Measurements from ENCODE around the gene PALS1.

The PALS1 gene

DNA sequence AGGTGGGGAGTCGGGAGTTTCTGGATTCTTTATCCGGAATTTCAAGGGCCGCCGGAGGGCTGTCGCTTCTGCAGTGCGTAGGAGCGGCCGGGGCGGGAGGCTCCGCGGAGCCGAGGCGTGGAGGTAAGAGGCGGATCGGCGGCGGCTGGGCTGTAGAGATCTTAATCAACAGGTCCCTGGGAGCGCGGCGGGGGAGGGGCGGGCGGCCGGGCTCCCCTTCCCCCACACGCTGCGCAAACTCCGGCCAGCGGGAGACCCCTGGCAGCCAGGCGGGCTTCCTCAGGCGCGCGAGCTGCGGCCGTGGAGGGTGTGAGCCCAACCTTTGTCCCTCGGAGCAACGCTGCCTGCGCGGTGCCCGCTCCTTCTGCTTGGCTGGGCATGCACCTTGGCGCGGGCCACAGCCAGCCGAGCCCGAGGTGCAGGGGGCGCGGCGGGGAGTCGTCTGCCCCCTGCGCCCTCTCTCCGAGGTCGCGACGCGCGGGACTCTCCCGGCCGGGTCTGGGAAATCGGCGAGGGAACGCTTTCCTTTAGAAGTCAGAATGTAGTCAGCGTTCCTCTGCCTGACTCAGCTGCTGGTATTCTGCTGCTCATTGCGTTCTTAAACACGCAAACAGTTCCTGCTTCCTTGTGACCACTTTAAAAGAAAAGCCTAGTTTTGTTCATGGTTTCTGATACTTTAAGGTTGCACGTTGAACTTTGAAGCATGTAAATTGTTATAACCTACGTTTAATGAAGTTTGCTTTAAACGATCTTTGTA, at the start of gene PALS1:
PALS1 (plus strand) TSS at position 25 of the 757 bp plus-strand sequence. CDS start 37,736 bp downstream, outside the sequence.
- peak; percentile 11 for DNase-seq

DNA sequence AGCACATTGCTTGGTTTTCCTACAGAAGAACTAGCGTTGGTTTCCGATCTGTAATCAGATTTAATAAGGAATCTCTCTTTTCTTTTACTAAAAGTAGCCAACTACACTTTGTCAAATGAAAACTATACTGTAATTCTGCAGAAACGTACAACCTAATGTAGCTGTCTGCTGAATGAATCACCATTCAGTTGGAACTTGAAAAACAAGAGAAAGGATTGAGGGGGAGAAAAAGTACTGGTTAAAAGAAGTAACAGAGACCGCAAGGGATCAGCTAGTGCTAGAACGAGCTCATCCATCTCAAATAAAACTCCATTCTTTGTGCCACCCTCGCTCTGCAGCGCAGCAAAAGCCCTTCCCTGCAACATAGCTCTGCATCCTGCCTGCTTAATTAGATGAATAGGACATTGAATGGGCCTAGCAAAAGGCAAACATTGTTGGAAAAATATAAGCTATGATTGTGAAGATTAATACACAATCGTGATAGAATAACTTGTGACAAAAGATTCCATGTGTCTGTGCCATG, 49.4 kb upstream of the PALS1 start:
- no peak for DNase-seq

DNA sequence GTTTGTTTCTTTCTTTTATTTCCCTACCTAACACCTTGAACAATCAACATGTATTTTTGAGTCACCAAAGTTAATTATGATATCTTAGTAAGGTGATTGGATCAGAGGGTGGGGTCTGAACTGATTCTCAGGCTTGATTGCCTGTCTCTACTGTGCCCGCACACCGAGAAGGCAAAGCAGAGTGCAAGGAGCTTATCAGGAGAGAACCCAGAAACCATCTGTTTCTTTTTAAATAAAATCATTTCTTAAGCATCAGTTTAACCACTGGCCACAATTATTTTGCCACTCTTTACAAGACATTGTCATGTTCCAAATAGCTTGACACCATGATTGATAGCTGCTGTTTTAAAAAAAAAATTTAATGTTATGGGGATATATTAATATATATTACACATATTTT, 48.9 kb upstream of the PALS1 start:
- no peak for DNase-seq

DNA sequence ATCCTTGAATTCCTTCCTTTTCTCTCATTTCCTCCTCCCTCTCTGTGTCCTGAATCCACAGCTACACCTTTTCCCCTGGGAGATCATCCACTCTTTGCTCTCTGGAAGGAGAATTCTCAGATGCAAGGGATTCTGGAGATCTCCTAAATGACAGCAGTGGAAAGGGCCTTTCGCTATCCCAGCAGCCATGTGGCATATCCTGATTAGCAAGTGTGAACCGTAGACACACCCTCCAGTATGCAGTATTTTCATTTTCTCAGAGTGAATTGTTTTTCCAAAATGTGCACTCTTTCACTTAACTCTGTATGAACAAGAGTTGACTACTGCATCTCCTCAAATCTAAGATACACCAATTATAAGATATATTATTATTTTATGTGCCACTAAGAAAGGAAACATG, 46.0 kb upstream of the PALS1 start:
- DNase-seq, result no peak

DNA sequence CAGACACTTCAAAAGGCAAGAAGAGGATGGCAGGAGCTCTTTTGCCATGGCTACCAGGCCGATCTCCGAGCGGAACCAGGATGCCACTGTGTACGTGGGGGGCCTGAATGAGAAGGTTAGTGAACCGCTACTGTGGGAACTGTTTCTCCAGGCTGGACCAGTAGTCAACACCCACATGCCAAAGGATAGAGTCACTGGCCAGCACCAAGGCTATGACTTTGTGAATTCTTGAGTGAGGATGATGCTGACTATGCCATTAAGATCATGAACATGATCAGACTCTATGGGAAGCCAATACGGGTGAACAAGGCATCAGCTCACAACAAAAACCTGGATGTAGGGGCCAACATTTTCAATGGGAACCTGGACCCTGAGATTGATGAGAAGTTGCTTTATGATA, 42.2 kb upstream of the PALS1 start:
- no peak for DNase-seq

DNA sequence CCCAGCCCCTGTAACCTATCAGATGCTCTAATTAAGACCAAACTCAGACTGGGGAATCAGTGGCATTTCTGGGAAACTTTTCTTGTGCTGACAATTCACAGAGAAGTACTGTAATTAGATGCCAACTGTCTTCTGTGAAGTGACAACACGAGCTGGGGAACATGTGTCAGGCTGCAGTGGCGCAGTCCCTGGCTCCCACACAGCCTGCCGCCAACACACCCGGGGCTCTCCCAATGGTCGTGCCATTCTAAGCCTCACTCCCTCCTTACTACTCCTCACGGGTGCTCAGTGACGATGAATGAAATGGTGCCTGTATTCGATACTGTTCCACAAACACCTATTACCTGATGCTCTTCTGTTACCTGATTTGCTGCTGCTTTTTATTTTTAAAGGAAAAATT, 33.4 kb upstream of the PALS1 start:
- no peak for DNase-seq

DNA sequence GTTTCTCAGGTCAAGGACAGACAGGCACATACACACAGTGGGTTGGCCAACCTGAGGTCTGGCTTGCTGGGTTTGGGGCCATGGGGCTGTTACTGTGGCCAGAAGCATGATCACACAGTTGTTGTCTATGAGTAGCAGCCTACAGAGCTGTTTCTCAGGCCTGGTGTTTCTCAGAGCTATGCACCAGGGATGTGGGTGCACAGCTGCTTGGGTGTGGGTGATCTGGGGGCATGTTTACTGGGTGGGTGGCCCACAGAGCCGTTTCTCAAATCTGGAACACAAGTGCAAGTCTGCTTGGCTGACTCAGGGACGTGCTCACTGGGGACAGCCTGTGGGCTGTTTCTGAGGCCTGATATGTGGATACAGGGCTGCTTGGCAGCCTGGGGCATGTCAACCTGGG, 23.1 kb upstream of the PALS1 start:
- DNase-seq, result no peak

DNA sequence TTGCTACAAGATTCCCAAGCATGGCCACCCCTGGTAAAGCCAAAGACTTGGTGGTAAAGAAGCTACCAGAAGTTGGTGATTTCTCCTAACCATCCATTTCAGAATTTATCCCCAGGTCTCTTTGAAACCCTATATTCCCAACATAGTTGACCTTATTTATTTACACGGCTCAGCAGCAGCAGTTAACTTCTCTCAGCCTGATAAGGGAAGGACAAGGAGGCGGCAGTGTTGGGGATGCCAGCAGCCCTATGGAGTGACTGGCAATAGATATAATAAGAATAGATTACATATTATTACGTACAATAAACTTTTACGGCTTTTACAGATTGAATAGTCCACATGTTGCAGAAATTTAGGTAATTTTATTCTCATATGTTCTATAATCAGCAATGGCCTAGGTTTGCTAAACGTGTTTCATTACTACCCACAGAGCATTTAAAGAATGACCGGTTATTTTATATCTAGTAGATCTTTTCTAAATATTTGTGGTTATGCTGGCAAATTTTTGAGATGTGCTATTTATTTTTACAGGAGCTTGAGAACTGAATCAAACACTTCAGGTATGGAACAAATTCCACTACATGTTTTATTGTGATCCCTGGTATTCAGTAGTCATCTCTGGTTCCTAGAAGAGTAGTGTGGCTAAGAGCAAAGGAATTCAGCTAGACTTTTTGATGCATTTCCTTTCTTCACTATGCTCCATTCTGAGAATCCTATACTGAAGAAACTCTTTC, 19.8 kb upstream of the PALS1 start:
- no peak for DNase-seq

DNA sequence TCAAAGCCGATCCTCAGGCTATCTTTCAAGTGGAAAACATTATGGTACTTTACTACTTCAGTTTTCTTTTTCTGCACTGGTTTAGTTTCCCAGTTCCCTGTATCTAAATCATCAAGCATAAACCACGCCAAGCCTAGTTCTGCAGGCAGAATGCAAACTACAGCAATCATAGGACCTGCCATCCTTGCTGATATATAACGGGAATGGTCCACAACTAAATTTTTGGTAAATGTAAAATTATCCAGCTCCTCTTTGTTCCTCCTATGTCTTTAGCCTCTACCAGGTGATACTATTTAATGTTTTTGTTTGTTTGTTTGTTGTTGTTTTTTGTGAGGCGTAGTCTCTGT, 19.3 kb upstream of the PALS1 start:
- DNase-seq, result no peak

DNA sequence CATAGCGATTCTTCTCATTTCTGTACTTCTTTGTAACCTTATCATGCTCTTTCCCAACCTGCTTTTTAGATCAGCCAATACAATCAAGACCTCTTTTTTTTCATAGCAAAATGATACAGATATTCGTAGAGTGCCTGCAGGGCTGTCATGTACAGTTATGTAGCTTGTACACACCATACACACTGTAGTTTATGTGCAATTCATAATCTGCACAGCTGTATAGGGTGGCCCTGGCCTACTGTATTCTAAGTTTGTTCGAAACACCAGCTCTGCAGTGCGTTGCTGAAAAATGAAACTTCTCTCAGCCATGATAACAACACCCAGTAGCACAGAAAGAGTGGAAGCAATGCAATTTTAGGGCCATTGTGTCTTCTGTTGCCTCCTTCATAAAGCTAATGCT, 15.7 kb upstream of the PALS1 start:
- DNase-seq, result no peak

DNA sequence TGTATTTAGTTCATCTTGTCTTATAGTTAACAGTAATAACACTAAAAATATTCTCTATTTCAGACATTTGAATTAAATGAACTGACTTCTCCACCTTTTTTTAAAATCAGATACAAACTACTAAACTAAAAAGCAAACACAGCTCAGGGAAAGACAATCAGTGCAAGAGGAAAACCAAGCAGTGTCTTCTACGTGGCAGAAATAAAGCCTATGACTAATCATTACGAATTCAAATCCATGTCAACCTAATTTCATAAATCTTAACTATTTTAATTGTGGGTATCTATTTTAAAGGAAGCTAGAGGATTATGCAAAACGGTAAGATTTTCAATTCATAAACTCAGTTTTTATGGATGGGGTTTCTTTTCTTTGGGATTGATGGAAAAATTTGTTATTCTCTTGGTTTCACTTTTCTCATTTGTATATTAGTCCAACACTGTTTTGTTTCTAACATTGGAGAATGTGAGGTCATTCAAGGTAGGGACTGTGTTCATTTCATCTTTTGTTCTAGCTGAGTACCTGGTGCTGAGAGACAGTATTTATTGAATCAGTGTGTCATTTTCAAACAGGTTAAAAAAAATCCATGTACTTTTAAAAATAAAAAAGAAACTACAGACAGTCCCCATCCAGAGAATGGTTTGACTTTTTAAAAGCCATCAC, 12.8 kb upstream of the PALS1 start:
- no peak for DNase-seq

DNA sequence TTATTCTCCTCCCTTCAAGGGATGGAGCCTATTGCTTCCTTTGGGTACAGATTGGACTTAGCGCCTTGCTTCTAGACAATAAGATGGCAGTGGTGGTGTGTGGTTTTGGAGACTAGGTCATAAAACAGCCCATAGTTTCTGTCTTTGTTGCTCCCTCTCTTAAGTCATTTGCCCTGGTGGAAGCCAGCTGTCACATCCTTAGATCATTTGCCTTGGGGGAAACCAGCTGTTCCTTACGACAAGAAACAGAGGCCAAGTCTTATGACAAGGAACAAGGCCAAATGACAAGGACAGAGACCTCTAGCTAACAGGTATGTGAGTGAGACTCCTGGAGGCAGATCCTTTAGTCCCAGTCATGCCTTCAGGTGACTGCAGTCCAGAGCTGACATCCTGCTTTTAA, 9.2 kb upstream of the PALS1 start:
- no peak for DNase-seq

DNA sequence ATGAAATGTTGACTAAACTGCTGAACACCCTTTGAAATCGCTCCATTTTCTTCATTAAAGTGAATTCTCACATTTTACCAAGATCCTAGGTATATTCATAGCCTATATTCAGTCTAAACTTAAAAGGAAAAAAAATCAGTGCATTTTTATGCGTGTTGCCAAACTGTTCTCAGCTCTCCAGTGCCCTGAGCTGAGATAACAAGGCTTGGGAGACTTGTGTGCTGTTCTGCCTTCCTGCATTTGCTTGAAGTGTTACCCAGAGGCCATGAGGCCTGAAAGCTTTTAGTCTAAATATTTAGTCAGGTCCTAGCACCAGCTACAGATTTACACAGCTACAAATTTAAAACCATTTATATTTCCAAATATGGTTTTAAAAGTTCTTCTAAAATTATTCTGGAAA, 8.6 kb upstream of the PALS1 start:
- no peak for DNase-seq

DNA sequence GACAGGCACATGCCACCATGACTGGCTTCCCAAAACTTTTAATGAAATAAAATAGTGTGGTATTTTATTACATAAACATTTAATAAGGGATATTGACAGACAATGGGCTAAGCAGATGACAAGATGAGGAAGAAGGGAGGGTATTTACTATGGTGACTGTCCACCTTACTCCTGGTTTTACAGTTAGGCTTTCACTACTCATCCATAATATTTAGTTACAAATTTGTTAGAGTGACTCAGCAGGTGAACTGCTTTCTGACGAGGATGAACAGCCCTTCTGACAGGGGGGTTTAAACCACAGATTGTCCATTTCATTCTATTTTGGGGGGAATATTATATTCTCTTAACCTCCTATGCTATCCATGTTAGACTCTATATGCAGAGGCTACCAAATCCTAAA, 3.6 kb upstream of the PALS1 start:
- no peak for DNase-seq

DNA sequence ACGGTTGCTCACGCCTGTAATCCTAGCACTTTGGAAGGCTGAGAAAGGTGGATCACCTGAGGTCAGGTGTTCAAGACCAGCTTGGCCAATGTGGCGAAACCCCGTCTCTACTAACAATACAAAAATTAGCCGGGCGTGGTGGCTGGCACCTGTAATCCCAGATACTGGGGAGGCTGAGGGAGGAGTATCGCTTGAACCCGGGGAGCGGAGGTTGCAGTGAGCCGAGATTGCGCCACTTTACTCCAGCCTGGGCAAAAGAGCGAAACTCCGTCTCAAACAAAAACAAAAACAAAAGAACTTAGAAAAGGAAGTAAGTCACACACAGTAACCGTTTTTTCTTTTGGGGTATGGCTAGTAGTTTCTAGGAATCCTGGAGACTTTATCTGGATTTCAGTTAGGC, 1.7 kb upstream of the PALS1 start:
- DNase-seq, result no peak

DNA sequence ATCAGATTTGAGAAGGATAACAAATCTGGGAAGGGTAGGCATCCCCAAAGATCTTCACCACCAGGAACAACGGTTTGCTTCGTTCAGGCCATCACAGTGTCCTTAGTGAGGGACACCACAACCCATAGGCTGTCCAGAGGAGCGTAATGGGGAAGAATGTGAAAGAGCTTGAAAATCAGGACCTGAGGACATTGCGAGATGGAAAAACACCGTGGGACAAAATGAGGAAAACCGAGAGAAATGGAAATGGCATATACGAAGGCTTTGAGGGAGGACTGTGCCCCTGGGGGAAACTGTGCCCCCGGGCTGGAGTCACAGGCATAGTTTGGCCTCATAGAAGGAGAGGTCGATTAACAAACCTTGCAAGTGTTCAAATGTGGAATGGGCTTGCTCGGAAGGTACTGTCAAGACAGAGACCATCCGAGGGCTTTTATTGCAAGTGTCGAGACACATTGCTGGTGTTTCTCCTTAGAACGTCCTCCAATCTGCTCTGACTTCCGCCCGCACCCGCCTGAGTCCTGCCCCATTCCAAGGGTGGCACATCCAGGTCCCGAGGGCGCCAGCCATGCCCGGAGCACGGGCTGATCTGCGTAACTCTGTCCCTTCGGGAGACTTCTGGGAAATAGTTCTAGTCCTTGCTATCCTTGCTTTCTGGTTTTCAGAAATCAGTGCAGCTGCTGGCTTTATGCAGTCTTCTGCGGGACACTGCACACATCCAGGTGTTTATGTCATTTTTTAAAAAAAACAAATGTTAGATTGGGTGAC, 885 bp upstream of the PALS1 start:
- peak; percentile 9 for DNase-seq

DNA sequence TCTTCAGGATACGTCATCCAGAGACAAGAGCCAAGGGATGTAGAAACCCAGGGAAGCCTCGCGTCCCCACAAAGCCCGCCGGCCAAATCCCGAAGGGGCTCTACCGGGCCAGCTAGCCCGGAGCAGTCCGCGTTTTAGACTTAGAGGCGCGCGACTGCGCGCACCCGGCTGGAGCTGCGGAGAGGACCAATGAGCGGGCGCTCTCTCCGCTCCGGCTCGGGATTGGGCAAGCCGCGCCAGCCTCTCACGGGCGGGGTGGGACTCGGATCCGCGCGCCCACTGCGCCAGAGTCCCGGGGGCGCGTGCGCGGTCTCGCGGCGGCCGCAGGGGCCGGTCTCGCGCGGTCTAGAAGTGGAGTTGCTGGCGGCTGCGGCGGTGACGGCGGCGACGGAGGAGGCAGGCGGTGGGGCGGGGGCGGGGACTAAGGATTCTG, 241 bp upstream of the PALS1 start:
- DNase-seq, result peak; percentile 88

DNA sequence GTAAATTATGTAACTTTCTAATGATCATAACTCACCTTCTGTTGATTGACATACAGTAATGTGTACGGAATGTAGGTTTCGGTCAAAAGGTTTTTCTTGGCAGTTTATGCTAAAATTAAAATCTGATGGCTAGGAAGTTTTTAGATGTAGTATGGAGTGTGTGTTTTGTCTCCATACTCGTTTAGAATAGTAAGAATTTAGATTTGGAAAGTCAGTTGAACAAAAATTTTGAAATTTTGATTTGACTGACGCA, 859 bp downstream of the PALS1 start:
- DNase-seq, result no peak

DNA sequence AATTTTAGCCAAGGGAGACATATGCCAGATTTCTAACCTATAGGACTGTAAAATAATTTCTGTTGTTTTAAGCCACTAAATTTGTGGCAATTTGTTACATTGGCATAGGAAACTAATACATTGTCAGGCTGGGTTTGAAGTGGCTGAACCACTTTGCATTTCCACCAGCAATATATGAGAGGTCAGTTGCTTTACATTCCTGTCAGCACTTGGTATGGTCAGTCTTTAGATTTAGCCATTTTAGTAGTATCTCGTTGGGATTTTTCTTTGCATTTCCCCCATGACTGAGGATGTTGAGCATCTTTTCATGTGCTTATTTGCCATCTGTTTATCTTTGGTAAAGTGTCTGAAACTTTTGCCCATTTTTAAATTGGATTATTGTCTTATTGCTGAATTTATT, 3.9 kb downstream of the PALS1 start:
- DNase-seq, result no peak

DNA sequence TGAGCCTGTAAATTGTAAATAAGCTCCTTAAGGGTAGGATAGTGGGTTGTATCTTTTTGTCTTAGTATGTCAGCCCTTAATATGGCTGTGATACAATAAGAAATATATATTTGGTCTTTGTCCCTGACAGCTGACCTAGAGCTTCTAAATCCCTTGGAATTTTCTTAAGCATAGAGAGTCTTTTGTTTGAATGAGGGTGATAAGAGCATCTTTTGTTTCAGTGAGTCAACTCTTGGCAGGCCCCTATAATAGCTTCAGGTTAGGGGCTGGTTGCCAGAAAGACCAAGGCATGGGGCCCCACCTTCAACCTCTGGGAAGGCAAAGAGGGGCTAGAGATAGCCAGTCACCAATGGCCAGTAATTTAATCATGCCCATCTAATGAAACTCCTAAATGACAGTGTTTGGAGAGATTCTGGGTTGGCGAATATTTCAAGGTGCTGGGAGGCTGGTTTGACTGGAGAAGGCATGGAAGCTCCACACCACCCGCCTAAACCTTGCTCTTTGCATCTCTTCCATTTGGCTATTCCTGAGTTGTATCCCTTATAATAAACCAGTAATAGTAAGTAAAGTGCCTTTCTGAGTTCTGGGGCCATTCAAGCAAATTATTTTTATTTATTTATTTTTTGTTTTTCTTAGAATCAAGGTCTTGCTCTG, 10.5 kb downstream of the PALS1 start:
- no peak for DNase-seq

DNA sequence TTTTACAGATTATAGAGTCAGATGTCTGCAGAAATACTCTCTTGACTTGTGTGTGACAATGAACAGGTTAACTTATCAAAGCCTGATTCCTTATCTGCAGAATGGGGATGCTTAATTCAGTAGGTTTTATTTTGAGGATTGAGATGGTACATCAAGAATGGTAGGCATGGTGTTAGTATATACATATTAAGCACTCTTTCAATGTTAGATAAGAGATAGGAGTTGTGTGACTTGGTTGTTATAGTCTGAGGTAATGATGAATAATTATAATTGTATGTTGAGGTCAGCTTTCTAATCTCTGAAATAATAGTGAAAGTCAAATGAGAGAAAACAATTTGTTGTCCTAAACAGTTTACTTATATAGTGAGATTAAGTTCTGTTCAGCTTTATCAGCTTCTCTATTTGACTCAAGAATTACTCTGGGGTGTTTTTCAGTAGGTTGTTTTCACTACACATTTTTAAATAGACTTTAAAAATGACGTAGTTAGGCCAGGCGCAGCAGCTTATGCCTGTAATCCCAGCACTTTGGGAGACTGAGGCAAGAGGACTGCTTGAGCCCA, 11.9 kb downstream of the PALS1 start:
- no peak for DNase-seq

DNA sequence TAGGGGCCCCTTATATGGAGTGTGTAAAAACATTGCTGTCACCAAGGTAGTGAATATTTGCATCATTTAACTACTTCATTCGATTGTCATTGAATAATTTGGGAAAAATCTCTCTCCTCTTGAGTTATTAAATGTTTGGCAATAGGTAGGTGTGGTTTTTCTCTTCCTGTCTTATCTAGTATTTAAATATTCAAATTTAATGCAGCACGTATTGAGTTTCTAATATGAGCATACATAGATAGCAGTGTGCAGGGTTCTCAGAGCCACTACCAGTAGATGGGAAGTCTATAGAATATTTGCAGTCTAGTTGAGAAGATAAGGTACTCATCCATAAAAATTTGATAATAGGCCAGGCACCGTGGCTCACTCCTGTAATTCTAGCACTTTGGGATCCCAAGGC, 16.7 kb downstream of the PALS1 start:
- no peak for DNase-seq

DNA sequence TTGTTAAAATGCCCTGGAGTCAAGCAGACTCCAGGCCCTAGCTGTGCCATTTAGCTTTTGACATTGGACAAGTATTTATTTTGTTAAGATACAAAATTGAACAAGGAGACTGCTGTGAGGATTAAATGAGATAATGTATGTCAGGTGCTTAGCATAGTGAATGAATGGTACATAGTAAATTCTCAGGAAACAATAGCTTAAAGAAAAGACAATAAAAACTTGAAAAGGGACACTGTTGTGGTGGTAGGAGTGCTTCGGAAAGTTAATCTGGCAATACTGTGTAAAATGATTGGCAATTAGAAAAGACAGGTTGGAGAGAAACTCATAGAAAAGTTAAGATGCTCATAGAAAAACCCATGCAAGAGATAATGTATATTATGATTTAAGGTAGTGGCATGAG, 19.7 kb downstream of the PALS1 start:
- no peak for DNase-seq

All from activated gamma-delta T cell treated with Interleukin-2 at 50 U/mL for 16 hours (primary cell).